HG03095 (cell line): ENCODE measurements around the gene FNDC10.

Source experiments
- ATAC-seq: cut with Tn5 transposase; IDR thresholded peaks from one replicate; pipeline ENCODE4 v1.9.1; 2021; ENCODE audit warnings: moderate library complexity; ENCODE audit not compliant: unreplicated experiment

The FNDC10 gene

GRCh38 chr1:1616045-1616790 lies 16.3 kb upstream of the FNDC10 start:
- peak; percentile 10 for ATAC-seq

DNA sequence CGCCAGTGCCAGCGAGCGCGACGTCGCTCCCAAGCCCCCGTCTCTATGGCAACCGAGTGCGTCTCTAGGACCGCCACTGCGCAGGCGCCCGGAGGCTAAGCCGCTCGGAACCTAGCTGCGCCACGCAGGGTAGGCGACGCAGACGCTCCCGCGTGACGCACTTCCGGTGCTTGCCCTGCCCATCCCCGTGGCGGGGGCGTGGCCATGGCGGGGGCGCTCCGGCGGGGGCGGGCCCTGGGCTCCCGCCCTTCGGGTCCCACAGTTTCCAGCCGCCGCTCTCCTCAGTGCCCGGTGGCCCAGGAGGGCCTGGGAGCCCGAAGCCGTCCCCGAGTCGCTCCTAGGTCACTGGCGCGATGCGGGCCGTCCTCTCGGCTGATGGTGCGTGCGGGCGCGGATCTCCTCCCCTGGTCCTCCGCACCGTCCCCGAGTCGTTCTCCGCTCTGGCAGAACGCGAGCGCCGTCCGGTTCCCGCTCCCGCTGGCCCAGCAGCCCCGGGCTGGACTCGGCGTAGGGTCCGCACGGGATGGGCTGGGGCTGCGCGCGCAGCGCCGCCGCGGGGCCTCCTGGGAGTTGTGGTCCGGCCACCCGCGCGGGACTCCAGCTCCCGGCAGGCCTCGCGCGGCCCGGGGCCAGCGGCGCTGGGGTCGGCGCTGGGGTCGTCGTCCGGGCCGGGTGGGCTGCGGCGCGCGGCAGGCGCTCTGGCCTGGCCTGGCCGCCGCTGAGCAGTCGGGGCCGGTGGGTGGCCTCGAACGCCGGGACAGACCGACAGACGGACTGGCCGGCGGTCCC lies 15.5 kb upstream of the FNDC10 start, which contains the start of gene MIB2:
MIB2 (plus strand) TSS at position 245 of the 789 bp plus-strand sequence. CDS start 7,953 bp downstream, outside the sequence.
- ATAC-seq: peak; percentile 63

- no peak for ATAC-seq
Measured at GRCh38 chr1:1614954-1615255, 15.0 kb upstream of the FNDC10 start.

GRCh38 chr1:1614204-1614953 lies 14.4 kb upstream of the FNDC10 start:
- no peak for ATAC-seq

DNA sequence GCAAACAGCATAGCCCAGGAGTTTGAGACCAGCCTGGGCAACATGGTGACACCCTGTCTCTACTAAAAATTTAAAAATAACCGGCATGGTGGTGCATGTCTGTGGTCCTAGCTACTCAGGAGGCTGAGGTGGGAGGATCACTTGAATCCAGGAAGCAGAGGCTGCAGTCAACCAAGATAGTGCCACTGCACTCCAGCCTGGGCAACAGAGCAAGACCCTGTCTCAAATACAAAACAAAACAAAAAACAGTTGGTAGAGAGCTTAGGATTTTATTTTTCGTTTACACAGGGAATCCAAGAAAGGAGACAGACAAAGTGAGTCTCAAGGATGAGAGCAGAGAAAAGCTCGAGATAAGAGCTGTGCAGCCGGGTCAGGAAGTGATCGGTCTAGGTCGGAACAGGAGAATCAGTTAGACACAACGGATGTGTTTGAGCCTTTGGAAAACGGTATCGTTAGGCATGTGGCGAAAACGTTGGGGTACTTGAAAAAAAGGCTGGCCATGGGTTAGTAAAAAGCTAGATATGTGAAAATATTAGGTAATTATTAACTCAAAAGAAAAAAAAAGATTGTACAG lies 13.7 kb upstream of the FNDC10 start:
- no peak for ATAC-seq

DNA sequence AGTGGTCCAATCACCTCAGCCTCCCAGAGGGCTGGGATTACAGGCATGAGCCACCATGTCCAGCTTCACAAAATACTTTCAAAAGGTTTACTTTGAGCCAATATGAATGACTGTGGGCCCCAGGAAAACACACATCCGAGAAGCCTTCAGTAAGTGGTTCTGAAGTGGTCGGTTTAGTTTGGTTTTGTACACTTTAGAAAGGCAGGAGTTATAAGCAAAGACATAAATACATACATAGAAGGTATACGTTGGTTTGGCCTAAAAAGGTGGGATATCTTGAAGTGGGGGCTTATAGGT lies 12.1 kb upstream of the FNDC10 start:
- ATAC-seq: no peak

DNA sequence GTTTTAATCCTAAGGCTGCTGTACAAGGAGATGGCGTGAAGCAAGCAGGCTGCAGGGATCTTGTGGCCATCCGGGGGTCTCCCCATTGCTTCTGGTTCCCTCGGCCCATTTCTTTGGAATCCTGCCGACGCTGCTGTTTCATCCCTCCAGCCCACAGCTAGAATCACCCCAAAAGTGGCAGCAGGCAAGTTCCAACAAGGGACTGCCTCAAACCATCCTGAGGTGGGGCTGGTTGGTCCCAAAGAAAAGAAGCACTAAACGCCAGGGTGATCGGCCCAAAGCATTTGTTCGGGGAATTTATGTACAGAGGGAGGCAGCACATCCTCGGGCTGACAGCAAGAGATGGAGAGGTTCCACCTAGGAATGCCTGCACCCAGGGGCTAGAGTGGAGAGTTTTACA lies 10.9 kb upstream of the FNDC10 start:
- no peak for ATAC-seq

DNA sequence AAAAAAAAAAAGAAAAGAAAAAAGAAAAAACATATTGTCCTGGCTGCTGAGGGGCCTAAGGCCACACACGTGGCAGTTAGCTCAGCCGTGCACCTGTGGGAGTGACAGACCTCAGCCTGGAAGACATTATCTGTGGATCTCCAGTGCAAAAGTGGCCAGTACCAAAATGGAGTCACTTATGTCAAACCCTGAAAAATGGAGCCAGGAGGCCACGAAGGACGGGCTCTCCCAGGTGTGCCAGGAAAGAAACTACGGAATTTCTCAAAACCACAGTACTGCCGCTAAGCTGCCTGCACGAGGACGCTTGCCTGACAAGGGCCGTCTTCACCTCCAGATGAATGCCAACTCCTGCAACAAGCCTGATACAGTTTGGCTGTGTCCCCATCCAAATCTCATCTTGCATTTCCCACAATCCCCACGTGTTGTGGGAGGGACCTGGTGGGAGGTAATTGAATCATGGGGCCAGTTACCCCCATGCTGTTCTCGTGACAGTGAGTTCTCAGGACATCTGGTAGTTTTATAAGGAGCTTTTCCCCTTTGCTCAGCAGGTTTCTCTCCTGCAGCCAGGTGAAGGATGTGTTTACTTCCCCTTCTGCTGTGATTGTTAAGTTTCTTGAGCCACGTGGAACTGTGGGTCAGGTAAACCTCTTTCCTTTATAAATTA lies 10.0 kb upstream of the FNDC10 start:
- ATAC-seq: no peak

DNA sequence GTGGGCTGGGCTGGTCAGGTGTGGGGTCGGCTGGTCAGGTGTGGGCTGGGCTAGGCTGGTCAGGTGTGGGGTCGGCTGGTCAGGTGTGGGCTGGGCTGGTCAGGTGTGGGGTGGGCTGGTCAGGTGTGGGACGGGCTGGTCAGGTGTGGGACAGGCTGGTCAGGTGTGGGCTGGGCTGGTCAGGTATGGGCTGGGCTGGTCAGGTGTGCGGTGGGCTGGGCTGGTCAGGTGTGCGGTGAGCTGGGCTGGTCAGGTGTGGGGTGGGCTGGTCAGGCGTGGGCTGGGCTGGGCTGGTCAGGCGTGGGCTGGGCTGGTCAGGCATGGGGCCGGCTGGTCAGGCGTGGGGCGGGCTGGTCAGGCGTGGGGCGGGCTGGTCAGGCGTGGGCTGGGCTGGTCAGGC lies 6.3 kb upstream of the FNDC10 start:
- ATAC-seq: no peak

DNA sequence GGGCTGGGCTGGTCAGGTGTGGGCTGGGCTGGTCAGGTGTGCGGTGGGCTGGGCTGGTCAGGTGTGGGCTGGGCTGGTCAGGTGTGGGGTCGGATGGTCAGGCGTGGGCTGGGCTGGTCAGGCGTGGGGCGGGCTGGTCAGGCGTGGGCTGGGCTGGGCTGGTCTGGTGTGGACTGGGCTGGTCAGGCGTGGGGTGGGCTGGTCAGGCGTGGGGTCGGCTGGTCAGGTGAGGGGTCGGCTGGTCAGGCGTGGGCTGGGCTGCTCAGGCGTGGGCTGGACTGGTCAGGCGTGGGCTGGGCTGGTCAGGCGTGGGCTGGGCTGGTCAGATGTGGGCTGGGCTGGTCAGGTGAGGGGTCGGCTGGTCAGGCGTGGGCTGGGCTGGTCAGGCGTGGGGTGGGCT lies 5.8 kb upstream of the FNDC10 start:
- ATAC-seq: no peak

DNA sequence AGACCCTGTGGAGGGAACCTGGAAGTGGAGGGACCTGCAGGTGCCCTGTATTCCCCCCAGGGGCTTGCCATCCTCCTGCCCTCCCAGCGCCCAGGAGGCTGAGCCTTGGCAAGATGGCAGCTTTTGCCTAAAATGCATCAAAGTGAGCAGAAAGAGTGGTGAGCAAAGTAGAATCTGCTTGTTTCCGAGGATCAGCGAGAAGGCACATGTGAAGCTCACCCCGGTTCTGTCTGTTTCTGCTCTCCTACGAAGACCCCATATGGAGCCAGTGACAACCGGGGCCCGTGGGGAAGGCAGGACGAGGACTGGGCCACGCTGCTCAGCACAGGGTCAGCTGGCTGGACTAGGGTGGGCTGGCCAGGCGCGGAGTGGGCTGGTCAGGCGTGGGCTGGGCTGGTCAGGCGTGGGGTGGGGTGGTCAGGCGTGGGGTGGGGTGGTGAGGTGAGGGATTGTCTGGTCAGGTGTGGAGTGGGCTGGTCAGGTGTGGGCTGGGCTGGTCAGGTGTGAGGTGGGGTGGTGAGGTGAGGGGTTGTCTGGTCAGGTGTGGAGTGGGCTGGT lies 5.2 kb upstream of the FNDC10 start:
- ATAC-seq: no peak

- no peak for ATAC-seq
Measured at GRCh38 chr1:1604374-1605033, 4.6 kb upstream of the FNDC10 start.

- no peak for ATAC-seq
Measured at GRCh38 chr1:1603671-1604373, 3.9 kb upstream of the FNDC10 start.

- ATAC-seq: no peak
Measured at GRCh38 chr1:1602968-1603506, 3.1 kb upstream of the FNDC10 start.

- no peak for ATAC-seq
Measured at GRCh38 chr1:1602304-1602967, 2.5 kb upstream of the FNDC10 start.

DNA sequence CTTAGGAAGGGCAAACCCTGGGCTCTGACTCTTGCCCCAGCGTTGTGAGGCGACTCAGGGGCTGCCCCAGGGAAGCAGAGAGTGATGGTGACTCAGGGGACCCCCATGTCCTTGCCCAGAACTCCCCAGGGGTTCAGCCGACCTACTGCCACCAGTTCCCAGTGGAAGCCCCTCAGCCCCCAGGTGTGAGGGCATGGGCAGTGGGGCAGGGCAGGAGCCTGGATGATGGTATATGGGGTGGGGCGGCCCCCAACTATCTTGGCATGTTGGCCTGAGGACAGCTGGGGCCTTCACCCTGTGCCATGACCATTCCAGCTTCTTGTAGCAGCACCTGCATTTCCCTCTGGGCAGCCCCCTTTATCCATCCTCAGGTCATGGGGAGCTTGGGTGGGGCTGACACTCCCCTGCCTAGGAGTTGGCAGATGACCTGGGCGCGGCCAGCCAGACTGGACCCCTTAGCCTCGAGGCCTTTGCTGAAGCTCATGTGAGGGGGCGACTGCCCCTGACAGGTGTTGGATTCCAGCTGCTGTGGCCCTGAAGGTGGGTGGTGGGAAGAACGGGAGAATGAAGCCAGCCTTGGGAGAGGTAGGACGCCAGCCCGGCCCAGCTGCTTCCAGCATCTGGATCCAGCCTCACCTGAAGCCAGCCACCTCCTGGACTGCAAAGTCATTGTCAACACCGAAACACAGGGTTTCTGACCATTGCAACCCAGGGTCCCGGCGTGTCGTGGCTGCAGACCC lies 1.8 kb upstream of the FNDC10 start:
- ATAC-seq: no peak

DNA sequence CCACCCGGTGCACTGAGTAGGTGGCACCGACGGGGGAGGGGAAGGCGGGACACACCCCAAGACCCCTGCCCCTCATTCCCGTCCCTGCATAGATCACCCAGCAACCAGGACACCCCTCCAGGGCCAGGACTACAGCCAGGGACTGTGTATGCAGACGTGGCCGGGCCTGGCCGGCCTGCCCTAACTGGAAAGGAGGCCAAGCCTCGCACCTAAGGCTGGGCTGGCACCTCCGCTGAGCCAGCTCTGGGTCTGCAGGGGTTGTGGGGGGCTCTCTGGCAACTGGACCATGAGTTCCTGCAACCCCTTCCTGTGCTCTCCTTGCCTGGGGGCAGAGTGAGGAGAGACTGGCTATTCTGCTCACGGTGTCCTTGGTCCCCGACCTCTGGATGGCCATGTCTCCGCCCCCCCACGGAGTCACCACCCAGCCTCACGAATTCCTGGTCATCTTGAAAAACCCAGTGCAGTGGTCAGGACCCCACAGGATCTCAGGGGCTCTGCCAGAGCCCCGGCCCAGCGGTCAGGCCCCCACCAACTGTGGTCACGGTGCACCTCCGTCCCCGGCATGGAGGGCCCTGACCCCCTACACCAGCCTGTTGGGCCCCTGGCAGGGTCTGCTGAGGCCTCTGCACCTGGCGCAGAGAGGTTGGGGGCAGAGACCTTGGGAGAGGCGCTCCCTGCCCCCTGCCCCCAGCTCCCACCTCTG lies 1.1 kb upstream of the FNDC10 start:
- ATAC-seq: no peak
